Body of pancreas (tissue), 4 donors: ENCODE measurements around the gene BZW2. TPM values are rescaled to one million over a fixed set of nuclear protein-coding genes. Genes with fewer than 3 reads are reported as not detected.

Source experiments
- ATAC-seq: fragments of 150-250 bp; one replicate; pipeline ENCODE4 v1.9.1; 2016
- DNase-seq, 4 donors: peaks; one replicate each; pipeline ENCODE4 v3.0.0-alpha.2; 2019
- H3K27ac ChIP-seq, 4 donors: fragments of 200-600 bp; sonication (generic); 1 replicate in 3 of 4; 2 replicates in 1 of 4; pipeline versions ENCODE4 v1.5.1 to v1.6.1; 2016 to 2019; ENCODE audit warnings: mild to moderate bottlenecking in 1 of 4, mixed read lengths in 1 of 4, moderate library complexity in 1 of 4
- H3K27me3 ChIP-seq, 2 donors: fragments of 200-600 bp; sonication (generic); one replicate each; pipeline ENCODE4 v1.6.0; 2016; ENCODE audit warnings: mild to moderate bottlenecking in 1 of 2
- H3K36me3 ChIP-seq, 2 donors: fragments of 200-600 bp; sonication (generic); replicated peaks in 1 of 2; 2 replicates each; pipeline ENCODE4 v1.5.1; 2016; ENCODE audit warnings: low read depth in 2 of 2; ENCODE audit not compliant: insufficient read depth in 1 of 2
- H3K4me1 ChIP-seq: fragments of 200-600 bp; sonication (generic); one replicate; pipeline ENCODE4 v1.6.0; 2016
- H3K4me3 ChIP-seq, 2 donors: fragments of 200-600 bp; sonication (generic); 1 replicate in 1 of 2; 2 replicates in 1 of 2; pipeline ENCODE4 v1.5.1; 2016 to 2019
- H3K9me3 ChIP-seq, 3 donors: fragments of 200-600 bp; sonication (generic); 1 replicate in 2 of 3; 2 replicates in 1 of 3; pipeline ENCODE4 v1.5.1; 2016
- POLR2A ChIP-seq, 3 donors: fragments of 450-650 bp; IDR thresholded peaks; one replicate each; pipeline ENCODE4 v1.6.1; 2016; ENCODE audit warnings: antibody characterized with exemption in 3 of 3, mild to moderate bottlenecking in 2 of 3
- whole genome bisulfite sequencing, 2 donors: methylation state at CpG; one replicate each; pipeline ENCODE4 v1.1.5; 2017; 5-methylcytosine and 5-hydroxymethylcytosine counted together
- intact Hi-C: fragments of 100-400 bp; cut with DNase I; formaldehyde crosslinking; loops from one replicate; pipeline ENCODE4 v1.15.1; 2023
- total RNA-seq, 2 donors: library from RNA; depleted of rRNA; stranded (reverse); fragments of >200 nt; gene quantifications; one replicate each; pipeline ENCODE4 v1.1.0, GENCODE V29; 2016
- TF ChIP-seq, protein P1 (sequence below), 7 experiments: fragments of 450-650 bp in 4 of 7; fragments of 200-600 bp in 3 of 7; sonication (generic) in 3 of 7; IDR thresholded peaks; one replicate each; pipeline ENCODE4 v1.5.1; 2016 to 2019; ENCODE audit warnings: antibody characterized with exemption in 7 of 7

BZW2 gene
- total RNA-seq, 2 donors from 2014 or later, result 27.0 to 41.5 TPM

DNA sequence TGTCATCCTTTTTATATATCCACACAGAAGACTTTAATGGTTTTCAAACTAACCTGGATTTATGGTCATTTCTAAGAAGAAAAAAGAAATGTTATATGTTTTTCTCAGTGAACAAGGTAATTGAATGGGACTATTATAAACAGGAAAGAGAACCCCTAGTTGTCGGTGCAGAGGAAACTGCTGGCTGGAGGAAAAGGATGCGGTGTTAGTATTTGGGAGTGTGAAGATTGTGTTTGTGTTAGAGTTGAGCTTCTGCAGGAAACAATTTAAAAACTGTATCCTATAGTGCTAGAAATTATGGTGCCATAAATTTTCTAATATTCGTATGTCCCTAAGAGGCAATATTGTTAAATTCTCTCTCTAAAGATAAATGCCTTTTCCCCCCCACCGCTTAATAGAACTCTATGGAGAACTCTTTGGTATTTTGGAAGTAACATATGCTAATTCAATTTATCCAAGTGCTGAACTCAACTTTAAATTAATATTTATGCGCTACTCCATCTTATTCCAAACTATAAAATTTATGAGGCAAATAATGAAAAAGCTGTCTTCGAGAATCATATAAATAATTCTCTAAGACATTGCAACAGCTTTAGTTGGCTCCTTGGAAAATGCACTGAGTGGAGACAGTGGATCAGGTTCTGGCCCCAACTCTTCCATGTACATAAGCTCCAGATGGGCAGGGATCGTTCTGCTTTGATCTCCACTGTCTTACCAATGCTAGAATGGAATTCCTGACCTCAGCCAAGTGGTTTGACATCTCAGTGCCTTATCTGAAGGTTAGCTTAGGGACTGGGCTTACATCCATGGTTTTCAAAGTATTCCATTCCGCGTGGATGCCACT is 5.6 kb downstream of the BZW2 start:
- Histone ChIP-seq H3K4me1 (peaks cover 43% of the 10 kb centered on the region), H3K27ac (no peak overlapping the region), H3K27me3 (no peaks in the 10 kb centered on the region), H3K4me3 (no peak overlapping the region), H3K9me3 (no peaks in the 10 kb centered on the region), H3K36me3 (no peaks in the 10 kb centered on the region)
- intact Hi-C loops, result no loop called here
- ATAC-seq (no peak), DNase-seq (no peak)
- 65 to 68% methylated on average over 9 of the region's 9 CpGs for WGBS, 2 donors
- TF ChIP-seq POLR2A (IDR thresholded peaks at IDR 0.05), result no peak

DNA sequence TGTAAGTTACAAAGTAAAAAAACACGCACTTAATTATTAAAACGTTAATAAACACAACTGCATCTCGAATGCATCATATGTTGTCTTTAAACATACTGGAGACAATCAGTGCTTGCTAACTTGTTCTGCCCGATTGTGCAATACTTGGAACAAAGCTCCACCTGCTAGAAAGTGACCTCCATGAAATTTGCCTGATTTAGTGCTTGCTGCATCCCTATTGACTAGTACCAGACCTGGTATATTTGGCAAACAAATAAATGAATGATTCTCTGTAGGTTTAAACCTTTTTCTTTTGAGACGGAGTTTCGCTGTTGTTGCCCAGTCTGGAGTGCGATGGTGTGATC is 6.2 kb downstream of the BZW2 start:
- peaks cover 39% of the 10 kb centered on the region for H3K4me1 ChIP-seq
- H3K27me3 ChIP-seq, result no peaks in the 10 kb centered on the region
- H3K27ac ChIP-seq, result no peak overlapping the region
- no peaks in the 10 kb centered on the region for H3K9me3 ChIP-seq
- intact Hi-C loops, result no loop called here
- no peaks in the 10 kb centered on the region for H3K36me3 ChIP-seq
- no peak overlapping the region for H3K4me3 ChIP-seq
- 67 to 73% methylated on average over 7 of the region's 7 CpGs for WGBS, 2 donors
- DNase-seq (no peak), ATAC-seq (peak; percentile 47)
- TF ChIP-seq, protein P1, sequence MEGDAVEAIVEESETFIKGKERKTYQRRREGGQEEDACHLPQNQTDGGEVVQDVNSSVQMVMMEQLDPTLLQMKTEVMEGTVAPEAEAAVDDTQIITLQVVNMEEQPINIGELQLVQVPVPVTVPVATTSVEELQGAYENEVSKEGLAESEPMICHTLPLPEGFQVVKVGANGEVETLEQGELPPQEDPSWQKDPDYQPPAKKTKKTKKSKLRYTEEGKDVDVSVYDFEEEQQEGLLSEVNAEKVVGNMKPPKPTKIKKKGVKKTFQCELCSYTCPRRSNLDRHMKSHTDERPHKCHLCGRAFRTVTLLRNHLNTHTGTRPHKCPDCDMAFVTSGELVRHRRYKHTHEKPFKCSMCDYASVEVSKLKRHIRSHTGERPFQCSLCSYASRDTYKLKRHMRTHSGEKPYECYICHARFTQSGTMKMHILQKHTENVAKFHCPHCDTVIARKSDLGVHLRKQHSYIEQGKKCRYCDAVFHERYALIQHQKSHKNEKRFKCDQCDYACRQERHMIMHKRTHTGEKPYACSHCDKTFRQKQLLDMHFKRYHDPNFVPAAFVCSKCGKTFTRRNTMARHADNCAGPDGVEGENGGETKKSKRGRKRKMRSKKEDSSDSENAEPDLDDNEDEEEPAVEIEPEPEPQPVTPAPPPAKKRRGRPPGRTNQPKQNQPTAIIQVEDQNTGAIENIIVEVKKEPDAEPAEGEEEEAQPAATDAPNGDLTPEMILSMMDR (IDR thresholded peaks at IDR 0.05), result no peak
- TF ChIP-seq POLR2A (IDR thresholded peaks at IDR 0.05), result no peak

DNA sequence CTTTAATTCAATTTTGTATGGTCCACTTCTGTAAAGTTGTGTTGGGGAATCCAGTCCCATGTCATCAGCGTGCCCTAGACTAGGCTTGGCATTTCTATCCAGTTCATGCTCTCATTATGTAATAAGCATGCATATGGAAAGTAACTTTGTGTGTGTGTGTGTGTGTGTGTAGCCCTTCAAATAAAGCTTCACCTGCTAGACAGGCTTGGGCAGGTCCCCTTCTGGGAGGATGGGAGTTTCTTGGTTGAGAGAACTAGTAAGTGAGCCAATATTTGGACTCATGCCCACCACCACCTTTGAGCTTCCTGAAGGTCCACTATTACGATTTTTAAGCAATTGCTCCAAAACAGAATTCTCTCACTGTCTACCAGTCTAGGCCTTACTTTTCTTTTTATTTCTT is 6.9 kb downstream of the BZW2 start:
- intact Hi-C loops, result no loop called here
- no peaks in the 10 kb centered on the region for H3K27me3 ChIP-seq
- no peaks in the 10 kb centered on the region for H3K9me3 ChIP-seq
- DNase-seq (peak; percentile 29 to 49 (median 40)), ATAC-seq (peak; percentile 31)
- WGBS, 2 donors, result 53 to 60% methylated on average over 2 of the region's 2 CpGs
- peaks cover 38% of the 10 kb centered on the region for H3K4me1 ChIP-seq
- H3K36me3 ChIP-seq, result no peaks in the 10 kb centered on the region
- no peak overlapping the region for H3K4me3 ChIP-seq
- no peak for TF ChIP-seq POLR2A (IDR thresholded peaks at IDR 0.05)
- TF ChIP-seq, protein P1 (IDR thresholded peaks at IDR 0.05), result no peak
- H3K27ac ChIP-seq, result no peak overlapping the region

DNA sequence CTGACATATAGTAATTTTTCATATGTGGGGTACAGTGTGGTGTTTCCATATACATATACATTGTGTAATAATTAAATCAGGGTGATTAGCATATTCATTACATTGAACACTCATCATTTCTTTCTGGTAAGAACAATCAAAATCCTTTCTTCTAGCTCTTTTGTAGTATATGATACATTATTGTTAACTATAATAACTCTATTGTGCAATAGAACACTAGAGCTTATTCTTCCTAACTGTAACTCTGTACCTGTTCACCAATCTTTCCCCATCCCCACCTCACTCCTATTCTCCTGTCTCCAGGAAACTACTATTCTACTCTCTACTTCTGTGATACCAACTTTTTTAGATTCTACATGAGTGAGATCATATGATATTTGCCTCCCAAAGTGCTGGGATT is 9.4 kb downstream of the BZW2 start:
- Histone ChIP-seq H3K9me3 (no peaks in the 10 kb centered on the region), H3K36me3 (no peaks in the 10 kb centered on the region), H3K4me3 (no peak overlapping the region), H3K4me1 (peaks cover 24% of the 10 kb centered on the region), H3K27ac (no peak overlapping the region), H3K27me3 (no peaks in the 10 kb centered on the region)
- no peak for ATAC-seq
- no peak for DNase-seq
- TF ChIP-seq POLR2A (IDR thresholded peaks at IDR 0.05), result no peak
- TF ChIP-seq, protein P1 (IDR thresholded peaks at IDR 0.05), result no peak
- intact Hi-C loops, result no loop called here

DNA sequence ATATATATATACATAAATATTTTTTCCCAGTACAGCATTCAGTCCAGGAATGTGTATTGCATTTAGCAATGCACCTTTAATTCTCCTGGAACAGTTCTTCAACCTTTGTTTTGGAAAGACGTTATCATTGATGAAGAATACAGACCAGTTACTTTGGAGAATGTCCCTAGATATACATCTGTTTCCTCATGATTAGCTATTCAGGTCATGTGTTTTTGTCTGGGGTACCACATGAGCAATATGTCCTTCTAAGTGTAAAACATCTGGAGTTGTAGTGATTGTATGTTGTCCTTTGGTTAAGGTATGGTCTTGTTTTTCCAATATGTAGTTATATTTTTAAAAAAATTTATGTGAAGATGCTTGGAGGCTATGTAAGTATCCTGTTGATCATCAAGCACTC is 10.2 kb downstream of the BZW2 start:
- peaks cover 27% of the 10 kb centered on the region for H3K4me1 ChIP-seq
- ATAC-seq (no peak), DNase-seq (no peak)
- H3K4me3 ChIP-seq, result no peak overlapping the region
- H3K36me3 ChIP-seq, result no peaks in the 10 kb centered on the region
- intact Hi-C loops, result no loop called here
- H3K9me3 ChIP-seq, result no peaks in the 10 kb centered on the region
- H3K27ac ChIP-seq, result no peak overlapping the region
- TF ChIP-seq, protein P1 (IDR thresholded peaks at IDR 0.05), result no peak
- no peak for TF ChIP-seq POLR2A (IDR thresholded peaks at IDR 0.05)
- H3K27me3 ChIP-seq, result no peaks in the 10 kb centered on the region
- WGBS, 2 donors, result 64 to 70% methylated on average over 1 of the region's 1 CpG
